Measurements from ENCODE around the gene BTBD8. TPM values are rescaled to one million over a fixed set of nuclear protein-coding genes. Genes with fewer than 3 reads are reported as not detected.

BTBD8 gene
- polyA plus RNA-seq, 1 of the 3 experiments (the other 2 are of a cell fraction) = 0.62 TPM

GRCh38 chr1:92065042-92065441 lies 15.1 kb upstream of the BTBD8 start:
- no peak overlapping the region for H3K4me3 ChIP-seq (ENCODE audit: low read depth in 2 of 2, low read length in 1 of 2)
- no peaks in the 10 kb centered on the region for H3K9me3 ChIP-seq
- ChIA-PET POLR2A (no interaction called here), CTCF (interaction anchor here (1.4 kb wide), 1 partner anchor 68 kb away, joined by 5 read pairs; no protein-coding TSS in a partner anchor)
- H3K4me1 ChIP-seq (ENCODE audit: control insufficient read depth in 1 of 2, insufficient read depth in 2 of 2, low read depth in 1 of 2, low read length in 1 of 2) = no peaks in the 10 kb centered on the region
- no peaks in the 10 kb centered on the region for H3K36me3 ChIP-seq (replicated peaks in 1 of 2; ENCODE audit: control insufficient read depth in 1 of 2, insufficient read depth in 2 of 2, low read length in 1 of 2)
- H2AFZ ChIP-seq (ENCODE audit: low read depth) = no peak overlapping the region
- no peaks in the 10 kb centered on the region for H4K20me1 ChIP-seq (ENCODE audit: insufficient read depth)
- DNase-seq = peak; percentile 11
- no peak overlapping the region for H3K27ac ChIP-seq (ENCODE audit: low read depth in 2 of 2, low read length in 1 of 2)
- 92% methylated on average over 3 of the region's 3 CpGs for WGBS (ENCODE audit: low lambda C conversion rate)
- no peak overlapping the region for H3K4me2 ChIP-seq
- no peaks in the 10 kb centered on the region for H3F3A ChIP-seq (replicated peaks; ENCODE audit: insufficient read depth)
- no peaks in the 10 kb centered on the region for H3K79me2 ChIP-seq (ENCODE audit: insufficient read depth)
- no peaks in the 10 kb centered on the region for H3K27me3 ChIP-seq (ENCODE audit: insufficient read depth)
- H3K9ac ChIP-seq = no peak overlapping the region
- H3K9me2 ChIP-seq = no peaks in the 10 kb centered on the region
- no peak for TF ChIP-seq NRF1 (IDR thresholded peaks at IDR 0.05; ENCODE audit: low read depth, low read length)
- TF ChIP-seq MEF2A (IDR thresholded peaks at IDR 0.05; ENCODE audit: borderline replicate concordance, low read depth) = no peak
- no peak for TF ChIP-seq EZH2phosphoT487 (IDR thresholded peaks at IDR 0.05; ENCODE audit: borderline replicate concordance, low read depth)
- TF ChIP-seq IRF3 (IDR thresholded peaks at IDR 0.05; ENCODE audit: low read depth, low read length) = no peak
- no peak for TF ChIP-seq RXRA (IDR thresholded peaks at IDR 0.05; ENCODE audit: borderline replicate concordance, low read depth)
- TF ChIP-seq USF1 (IDR thresholded peaks at IDR 0.05; ENCODE audit: borderline replicate concordance, low read depth) = no peak
- TF ChIP-seq FOXJ3 (CRISPR knock-in tag; IDR thresholded peaks at IDR 0.05) = no peak
- TF ChIP-seq CHD2 (IDR thresholded peaks at IDR 0.05; ENCODE audit: low read length, partially characterized antibody) = no peak
- TF ChIP-seq MAX (IDR thresholded peaks at IDR 0.05; ENCODE audit: low read depth) = no peak

- no peaks in the 10 kb centered on the region for H3K79me2 ChIP-seq (ENCODE audit: insufficient read depth)
- no peak overlapping the region for H3K9ac ChIP-seq
- 75% methylated on average over 4 of the region's 8 CpGs for WGBS (ENCODE audit: low lambda C conversion rate)
- ChIA-PET POLR2A (no interaction called here), CTCF (no interaction called here)
- H4K20me1 ChIP-seq (ENCODE audit: insufficient read depth) = no peaks in the 10 kb centered on the region
- no peaks in the 10 kb centered on the region for H3K36me3 ChIP-seq (replicated peaks in 1 of 2; ENCODE audit: control insufficient read depth in 1 of 2, insufficient read depth in 2 of 2, low read length in 1 of 2)
- no peaks in the 10 kb centered on the region for H3K9me3 ChIP-seq
- no peaks in the 10 kb centered on the region for H3K27me3 ChIP-seq (ENCODE audit: insufficient read depth)
- H3K4me3 ChIP-seq (ENCODE audit: low read depth in 2 of 2, low read length in 1 of 2) = no peak overlapping the region
- no peaks in the 10 kb centered on the region for H3F3A ChIP-seq (replicated peaks; ENCODE audit: insufficient read depth)
- no peak overlapping the region for H2AFZ ChIP-seq (ENCODE audit: low read depth)
- H3K4me2 ChIP-seq = no peak overlapping the region
- TF ChIP-seq RCOR1 (IDR thresholded peaks at IDR 0.05; ENCODE audit: low read length) (no peak), RXRA (IDR thresholded peaks at IDR 0.05; ENCODE audit: borderline replicate concordance, low read depth) (no peak), RFX5 (IDR thresholded peaks at IDR 0.05; ENCODE audit: low read length) (no peak), RAD21 (IDR thresholded peaks at IDR 0.05; ENCODE audit: low read length) (no peak), REST (IDR thresholded peaks at IDR 0.05; ENCODE audit: low read depth, low read length) (no peak), CHD2 (IDR thresholded peaks at IDR 0.05; ENCODE audit: low read length, partially characterized antibody) (no peak), CTCF (IDR thresholded peaks at IDR 0.05) (no peak), JUND (IDR thresholded peaks at IDR 0.05) (no peak), ELF1 (IDR thresholded peaks at IDR 0.05) (no peak), NRF1 (IDR thresholded peaks at IDR 0.05; ENCODE audit: low read depth, low read length) (no peak), YY1 (IDR thresholded peaks at IDR 0.05; ENCODE audit: low read depth) (no peak), EP300 (IDR thresholded peaks at IDR 0.05; ENCODE audit: borderline replicate concordance in 1 of 2, low read depth in 1 of 2, low read length in 1 of 2) (no peak), EZH2phosphoT487 (IDR thresholded peaks at IDR 0.05; ENCODE audit: borderline replicate concordance, low read depth) (no peak)
- no peak overlapping the region for H3K27ac ChIP-seq (ENCODE audit: low read depth in 2 of 2, low read length in 1 of 2)
- H3K9me2 ChIP-seq = no peaks in the 10 kb centered on the region
- DNase-seq = no peak
- no peaks in the 10 kb centered on the region for H3K4me1 ChIP-seq (ENCODE audit: control insufficient read depth in 1 of 2, insufficient read depth in 2 of 2, low read depth in 1 of 2, low read length in 1 of 2)
Measured at GRCh38 chr1:92066321-92066720, 13.8 kb upstream of the BTBD8 start.

All from SK-N-SH (cell line).